GM18951 (cell line): ENCODE measurements around the gene PCDH10.

Source experiments
- POLR2A ChIP-seq: IDR thresholded peaks from 4 replicates; pipeline ENCODE4 v1.6.1; 2011; ENCODE audit warnings: mild to moderate bottlenecking; ENCODE audit not compliant: insufficient read length, insufficient read depth; ENCODE audit errors: extremely low read depth
- in situ Hi-C: fragments of 300-500 bp; cut with MboI; formaldehyde crosslinking; loops from one replicate; pipeline ENCODE4 v1.12.0; 2022; ENCODE audit warnings: low sequenced_read_pairs, mixed read lengths, inconsistent platforms; ENCODE audit not compliant: unreplicated experiment

Gene PCDH10

DNA sequence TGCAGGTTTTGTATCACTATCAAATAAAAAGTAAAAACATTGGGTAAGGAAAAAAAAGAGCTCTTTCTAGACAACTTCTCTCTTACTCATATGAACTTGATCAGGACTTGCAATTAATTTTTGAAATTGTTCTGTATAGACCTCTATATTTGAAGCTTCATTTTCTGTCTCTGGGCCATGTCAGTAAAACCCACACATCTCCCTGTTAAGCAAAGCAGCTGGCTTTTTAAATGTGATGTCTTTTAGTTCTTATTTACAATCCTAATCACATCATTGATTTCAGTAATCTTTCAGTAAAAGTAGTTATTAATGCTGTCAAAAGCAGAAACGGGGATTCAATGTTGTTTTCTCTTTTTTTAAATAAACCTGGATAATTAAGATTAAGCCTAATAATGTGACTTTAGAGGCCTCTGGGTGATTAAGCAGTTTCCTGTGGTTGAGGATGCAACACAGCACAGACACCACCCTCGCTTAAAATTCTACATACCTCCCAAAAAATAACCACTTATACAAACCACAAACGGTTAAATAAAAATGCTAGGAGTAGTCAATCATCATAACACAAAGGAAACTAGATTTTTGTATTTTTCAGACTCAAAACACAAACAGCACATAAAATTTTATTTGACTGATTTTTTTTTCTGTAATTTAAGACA lies 5.2 kb upstream of the PCDH10 start:
- TF ChIP-seq POLR2A, result no peak
- in situ Hi-C loops, result no loop called here

DNA sequence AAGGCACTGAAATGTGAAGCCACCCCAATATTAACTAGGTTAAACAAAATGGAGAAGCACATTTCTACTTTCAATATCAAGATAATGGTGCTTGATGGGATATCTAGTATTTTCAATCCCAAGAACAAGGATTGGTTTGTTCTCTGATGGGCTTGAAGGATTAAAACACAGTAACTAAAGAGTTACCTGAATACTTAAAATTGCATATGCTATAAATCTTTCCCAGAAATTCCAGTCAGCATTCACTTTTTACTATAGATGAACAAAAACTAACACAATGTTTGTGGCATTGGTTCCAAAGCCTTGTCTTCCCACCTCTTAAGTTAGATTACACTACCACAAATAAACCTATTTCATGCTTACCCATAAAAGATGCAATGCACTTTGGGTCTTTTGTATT lies 3.9 kb upstream of the PCDH10 start:
- in situ Hi-C loops, result no loop called here
- no peak for TF ChIP-seq POLR2A

DNA sequence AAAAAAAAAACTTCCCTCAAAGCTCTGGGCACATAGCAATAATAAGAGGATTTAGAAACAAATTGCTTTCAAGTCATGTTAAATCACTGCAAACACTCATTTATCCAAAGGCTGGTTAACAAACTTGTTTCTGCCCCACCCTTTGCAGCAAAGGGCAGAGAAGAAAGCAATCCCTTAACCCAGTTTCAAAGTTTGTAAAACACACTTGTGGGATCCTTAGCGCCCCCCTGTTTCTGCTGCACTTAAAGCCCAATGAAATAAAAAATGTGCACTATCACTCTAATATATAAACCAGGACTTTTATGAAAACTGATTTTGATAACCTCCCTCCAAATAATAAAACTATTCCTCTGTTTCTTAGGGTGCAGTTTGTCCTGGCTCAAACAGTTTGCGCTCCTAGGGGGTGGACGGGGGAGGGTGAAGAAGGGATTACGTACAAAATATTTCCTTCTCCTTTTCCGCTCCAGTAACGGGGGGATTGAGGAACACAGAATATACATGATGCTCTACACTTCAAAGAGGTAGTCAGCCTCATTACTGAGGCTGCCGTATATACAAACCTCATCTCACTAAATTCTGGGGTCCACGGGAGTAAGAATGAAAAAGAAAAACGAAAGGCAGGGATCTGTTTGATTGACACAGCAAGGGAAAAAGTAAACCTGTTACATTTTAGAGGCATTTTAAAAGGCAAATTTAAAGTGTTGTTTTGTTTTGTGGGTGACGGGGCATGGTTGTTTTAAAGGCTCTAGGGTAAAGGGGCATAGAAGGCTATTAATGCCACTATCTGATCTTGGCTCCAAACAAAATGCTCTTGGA lies 3.1 kb upstream of the PCDH10 start:
- TF ChIP-seq POLR2A, result no peak

DNA sequence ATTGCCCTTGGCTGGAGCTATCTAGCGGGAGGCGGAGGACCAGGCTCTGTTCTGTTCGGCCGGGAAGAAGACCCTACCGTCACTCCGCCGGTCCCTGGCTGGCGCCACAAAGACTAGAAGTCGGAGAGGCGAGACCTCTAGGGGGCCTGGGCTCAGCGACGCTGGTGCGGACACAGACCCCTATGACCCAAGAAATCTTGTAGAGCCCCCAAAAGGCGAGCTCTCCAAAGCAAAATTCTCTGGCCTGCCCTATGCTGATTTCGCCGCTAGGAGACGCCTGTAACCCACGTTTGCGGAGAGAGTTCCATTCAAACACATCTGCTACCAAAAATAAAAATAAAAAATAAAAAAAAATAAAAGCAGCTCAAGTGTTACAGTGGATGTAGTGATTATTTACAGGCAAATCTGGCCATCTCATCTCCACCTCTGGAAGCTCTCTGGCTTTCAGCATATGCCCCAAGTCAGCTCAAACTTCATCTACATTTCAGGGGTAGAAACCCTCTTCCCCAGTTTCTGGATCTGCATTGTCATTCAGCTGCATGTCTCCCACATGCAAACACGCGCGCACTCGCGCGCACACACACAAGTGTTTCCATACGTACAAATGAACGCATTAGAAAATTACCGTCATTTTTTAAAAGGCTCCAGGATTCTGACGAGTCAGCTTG lies 2.4 kb upstream of the PCDH10 start:
- in situ Hi-C loops, result no loop called here
- TF ChIP-seq POLR2A, result no peak

More for the DNA sequence above, 3.1 kb upstream of the PCDH10 start:
- in situ Hi-C loops, result no loop called here

DNA sequence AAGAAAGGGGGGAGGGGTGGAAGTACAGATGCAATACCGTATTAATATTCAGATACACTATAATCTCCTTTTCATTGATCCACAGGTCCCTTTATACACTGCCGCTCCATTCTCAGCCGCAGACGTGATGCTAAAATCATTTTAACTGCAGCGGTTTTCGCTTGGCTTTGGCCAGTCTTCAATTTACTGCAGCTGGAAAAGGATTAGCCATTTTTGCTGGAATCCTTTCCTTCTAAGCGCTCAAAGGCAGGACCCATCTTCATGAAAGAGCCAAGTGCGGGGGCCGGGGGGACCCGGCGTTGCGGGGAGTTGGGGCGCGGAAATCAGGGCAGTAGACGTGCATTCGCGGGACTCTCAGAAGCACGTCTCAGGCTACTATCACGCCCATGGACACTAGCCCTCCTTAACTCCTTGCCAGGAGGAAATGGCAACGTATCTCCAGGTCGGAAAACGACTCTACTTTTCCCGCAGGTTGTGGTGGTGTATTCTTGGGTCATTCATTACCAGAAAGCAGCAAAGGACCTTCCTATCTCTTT lies 1.7 kb upstream of the PCDH10 start:
- in situ Hi-C loops, result no loop called here
- no peak for TF ChIP-seq POLR2A

DNA sequence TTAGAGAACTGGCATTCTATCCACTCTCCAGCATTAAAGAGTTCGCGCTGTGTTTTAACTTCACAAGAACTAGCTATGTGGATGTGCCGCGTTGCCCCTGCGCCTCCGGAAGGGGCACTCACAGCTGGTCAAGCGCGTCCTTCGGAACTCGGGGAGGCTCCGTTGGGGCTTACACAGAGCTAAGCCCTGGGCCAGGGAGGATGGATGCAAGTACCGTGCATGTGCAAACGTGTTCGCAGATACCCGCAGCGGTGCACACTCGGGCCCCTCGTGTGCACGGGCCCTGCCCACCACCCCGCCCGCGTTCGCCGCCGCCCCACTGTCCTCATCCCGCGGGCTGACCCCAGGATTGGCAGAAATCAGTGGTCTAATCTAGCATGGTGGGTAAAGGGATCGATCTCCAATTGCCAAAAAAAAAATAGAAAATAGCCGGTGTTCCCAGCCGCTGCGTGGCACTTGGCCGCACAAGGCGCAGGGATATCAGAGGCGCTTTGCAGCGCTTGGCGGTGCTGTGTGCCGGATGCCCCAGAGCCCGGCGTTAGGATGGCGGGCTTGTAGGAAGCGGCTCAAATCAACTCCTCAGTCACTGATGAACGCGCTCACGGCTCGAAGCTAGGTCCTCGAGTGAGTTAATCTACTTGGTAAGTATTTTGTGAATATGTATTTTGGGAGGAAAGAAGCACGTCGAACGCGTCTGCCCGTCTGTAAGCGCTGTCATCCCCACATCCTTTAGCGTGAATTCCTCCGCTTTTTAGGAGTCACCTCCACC lies 989 bp upstream of the PCDH10 start:
- in situ Hi-C loops, result no loop called here
- no peak for TF ChIP-seq POLR2A

DNA sequence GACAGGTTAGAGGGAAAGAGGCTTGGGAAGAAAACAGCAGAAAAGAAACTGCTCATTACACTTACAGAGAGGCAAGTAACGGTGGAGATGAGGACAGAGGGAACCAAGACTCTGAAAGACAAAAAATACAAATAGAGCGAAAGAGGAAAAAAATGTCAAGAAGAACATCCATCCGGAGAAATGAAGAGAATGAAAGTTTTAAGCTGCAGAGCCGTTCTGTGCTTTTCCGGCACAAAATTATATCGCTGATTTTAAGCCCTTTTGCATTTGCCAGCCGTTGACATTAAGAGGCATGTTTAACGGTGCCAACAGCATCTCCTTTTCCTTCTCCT lies 236 bp downstream of the PCDH10 start:
- no peak for TF ChIP-seq POLR2A
- in situ Hi-C loops, result no loop called here

DNA sequence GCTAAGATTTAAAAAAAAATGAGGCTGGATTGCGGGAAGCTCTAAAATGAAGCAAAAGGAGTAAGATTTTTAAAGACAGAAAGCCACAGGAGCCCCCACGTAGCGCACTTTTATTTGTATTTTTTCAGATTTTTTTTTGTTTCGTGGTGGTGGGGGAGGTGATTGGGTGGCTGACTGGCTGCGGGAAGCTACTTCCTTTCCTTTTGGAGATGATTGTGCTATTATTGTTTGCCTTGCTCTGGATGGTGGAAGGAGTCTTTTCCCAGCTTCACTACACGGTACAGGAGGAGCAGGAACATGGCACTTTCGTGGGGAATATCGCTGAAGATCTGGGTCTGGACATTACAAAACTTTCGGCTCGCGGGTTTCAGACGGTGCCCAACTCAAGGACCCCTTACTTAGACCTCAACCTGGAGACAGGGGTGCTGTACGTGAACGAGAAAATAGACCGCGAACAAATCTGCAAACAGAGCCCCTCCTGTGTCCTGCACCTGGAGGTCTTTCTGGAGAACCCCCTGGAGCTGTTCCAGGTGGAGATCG lies 908 bp downstream of the PCDH10 start:
- TF ChIP-seq POLR2A, result no peak
- in situ Hi-C loops, result no loop called here

DNA sequence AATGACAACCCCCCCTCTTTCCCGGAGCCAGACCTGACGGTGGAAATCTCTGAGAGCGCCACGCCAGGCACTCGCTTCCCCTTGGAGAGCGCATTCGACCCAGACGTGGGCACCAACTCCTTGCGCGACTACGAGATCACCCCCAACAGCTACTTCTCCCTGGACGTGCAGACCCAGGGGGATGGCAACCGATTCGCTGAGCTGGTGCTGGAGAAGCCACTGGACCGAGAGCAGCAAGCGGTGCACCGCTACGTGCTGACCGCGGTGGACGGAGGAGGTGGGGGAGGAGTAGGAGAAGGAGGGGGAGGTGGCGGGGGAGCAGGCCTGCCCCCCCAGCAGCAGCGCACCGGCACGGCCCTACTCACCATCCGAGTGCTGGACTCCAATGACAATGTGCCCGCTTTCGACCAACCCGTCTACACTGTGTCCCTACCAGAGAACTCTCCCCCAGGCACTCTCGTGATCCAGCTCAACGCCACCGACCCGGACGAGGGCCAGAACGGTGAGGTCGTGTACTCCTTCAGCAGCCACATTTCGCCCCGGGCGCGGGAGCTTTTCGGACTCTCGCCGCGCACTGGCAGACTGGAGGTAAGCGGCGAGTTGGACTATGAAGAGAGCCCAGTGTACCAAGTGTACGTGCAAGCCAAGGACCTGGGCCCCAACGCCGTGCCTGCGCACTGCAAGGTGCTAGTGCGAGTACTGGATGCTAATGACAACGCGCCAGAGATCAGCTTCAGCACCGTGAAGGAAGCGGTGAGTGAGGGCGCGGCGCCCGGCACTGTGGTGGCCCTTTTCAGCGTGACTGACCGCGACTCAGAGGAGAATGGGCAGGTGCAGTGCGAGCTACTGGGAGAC lies 1.6 kb downstream of the PCDH10 start:
- no peak for TF ChIP-seq POLR2A
- in situ Hi-C loops, result no loop called here

DNA sequence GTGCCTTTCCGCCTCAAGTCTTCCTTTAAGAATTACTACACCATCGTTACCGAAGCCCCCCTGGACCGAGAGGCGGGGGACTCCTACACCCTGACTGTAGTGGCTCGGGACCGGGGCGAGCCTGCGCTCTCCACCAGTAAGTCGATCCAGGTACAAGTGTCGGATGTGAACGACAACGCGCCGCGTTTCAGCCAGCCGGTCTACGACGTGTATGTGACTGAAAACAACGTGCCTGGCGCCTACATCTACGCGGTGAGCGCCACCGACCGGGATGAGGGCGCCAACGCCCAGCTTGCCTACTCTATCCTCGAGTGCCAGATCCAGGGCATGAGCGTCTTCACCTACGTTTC lies 2.2 kb downstream of the PCDH10 start:
- TF ChIP-seq POLR2A, result no peak
- in situ Hi-C loops, result no loop called here

DNA sequence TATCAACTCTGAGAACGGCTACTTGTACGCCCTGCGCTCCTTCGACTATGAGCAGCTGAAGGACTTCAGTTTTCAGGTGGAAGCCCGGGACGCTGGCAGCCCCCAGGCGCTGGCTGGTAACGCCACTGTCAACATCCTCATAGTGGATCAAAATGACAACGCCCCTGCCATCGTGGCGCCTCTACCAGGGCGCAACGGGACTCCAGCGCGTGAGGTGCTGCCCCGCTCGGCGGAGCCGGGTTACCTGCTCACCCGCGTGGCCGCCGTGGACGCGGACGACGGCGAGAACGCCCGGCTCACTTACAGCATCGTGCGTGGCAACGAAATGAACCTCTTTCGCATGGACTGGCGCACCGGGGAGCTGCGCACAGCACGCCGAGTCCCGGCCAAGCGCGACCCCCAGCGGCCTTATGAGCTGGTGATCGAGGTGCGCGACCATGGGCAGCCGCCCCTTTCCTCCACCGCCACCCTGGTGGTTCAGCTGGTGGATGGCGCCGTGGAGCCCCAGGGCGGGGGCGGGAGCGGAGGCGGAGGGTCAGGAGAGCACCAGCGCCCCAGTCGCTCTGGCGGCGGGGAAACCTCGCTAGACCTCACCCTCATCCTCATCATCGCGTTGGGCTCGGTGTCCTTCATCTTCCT lies 2.7 kb downstream of the PCDH10 start:
- TF ChIP-seq POLR2A, result no peak
- in situ Hi-C loops, result no loop called here
